Endothelial cell of umbilical vein (primary cell): ENCODE measurements around the gene GAR1.

Experiments used
- POLR2A ChIP-seq: IDR thresholded peaks from 2 replicates; pipeline ENCODE4 v1.6.1; 2012; ENCODE audit warnings: low read depth, mild to moderate bottlenecking, control low read depth, low read length
- TF ChIP-seq, protein P1 (sequence below), 2 donors: IDR thresholded peaks; 1 replicate in 1 of 2; 2 replicates in 1 of 2; pipeline ENCODE4 v1.5.1; 2011; ENCODE audit warnings: low read length in 2 of 2, mild to moderate bottlenecking in 2 of 2, moderate library complexity in 2 of 2, control low read depth in 1 of 2, inconsistent platforms in 1 of 2, low read depth in 1 of 2; ENCODE audit not compliant: insufficient read depth in 1 of 2; ENCODE audit errors: extremely low read depth in 1 of 2

DNA sequence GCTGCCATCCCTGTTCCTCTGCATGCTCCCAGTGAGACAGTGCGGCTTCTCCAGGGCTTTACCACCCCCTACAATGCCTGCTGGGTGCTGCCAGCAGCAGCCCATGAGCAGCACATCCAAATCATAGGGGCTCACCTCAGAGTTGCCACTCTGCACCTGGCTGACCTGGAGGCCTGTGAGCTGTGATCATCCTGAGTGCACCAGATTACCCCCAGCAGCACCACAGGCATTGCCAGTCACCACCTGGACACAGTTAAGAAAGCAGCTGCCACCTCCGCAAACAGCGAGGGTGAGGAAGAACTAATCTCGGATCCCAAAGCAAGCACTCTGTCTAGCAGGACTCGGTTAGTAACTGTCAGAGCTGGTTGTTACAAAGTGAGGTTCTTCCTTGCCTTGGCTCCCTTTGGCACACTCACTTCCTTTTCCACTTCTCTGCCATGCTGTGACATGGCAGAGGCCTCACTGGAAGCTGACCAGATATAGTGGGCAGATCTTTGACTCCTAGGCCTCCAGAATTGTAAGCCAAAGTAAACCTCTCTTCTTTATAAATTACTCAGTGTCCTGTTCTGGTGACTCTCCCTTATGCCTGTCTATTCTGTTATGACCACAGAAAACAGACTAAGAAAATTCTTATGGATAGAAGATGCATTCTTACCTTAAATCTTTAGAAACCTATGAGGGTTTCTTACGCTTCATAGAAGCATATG lies 57.5 kb downstream of the GAR1 start:
- TF ChIP-seq, protein P1, sequence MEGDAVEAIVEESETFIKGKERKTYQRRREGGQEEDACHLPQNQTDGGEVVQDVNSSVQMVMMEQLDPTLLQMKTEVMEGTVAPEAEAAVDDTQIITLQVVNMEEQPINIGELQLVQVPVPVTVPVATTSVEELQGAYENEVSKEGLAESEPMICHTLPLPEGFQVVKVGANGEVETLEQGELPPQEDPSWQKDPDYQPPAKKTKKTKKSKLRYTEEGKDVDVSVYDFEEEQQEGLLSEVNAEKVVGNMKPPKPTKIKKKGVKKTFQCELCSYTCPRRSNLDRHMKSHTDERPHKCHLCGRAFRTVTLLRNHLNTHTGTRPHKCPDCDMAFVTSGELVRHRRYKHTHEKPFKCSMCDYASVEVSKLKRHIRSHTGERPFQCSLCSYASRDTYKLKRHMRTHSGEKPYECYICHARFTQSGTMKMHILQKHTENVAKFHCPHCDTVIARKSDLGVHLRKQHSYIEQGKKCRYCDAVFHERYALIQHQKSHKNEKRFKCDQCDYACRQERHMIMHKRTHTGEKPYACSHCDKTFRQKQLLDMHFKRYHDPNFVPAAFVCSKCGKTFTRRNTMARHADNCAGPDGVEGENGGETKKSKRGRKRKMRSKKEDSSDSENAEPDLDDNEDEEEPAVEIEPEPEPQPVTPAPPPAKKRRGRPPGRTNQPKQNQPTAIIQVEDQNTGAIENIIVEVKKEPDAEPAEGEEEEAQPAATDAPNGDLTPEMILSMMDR (IDR thresholded peaks at IDR 0.05; ENCODE audit: extremely low read depth in 1 of 2, insufficient read depth in 1 of 2, low read depth in 1 of 2, low read length in 2 of 2): no peak
- no peak for TF ChIP-seq POLR2A
